K562 (cell line): Measurements from ENCODE around the gene USP12. TPM values are rescaled to one million over a fixed set of nuclear protein-coding genes. Genes with fewer than 3 reads are reported as not detected.

Experiments
- ATAC-seq: fragments of 200-7000 bp; cut with Tn5 transposase; 3 replicates; pipeline ENCODE4 v1.9.1; 2020; ENCODE audit warnings: moderate library complexity
- BruUV-seq: library from RNA; stranded (reverse); fragments of 400-500 nt; replicated peaks from 2 replicates; lab custom pipeline; 2021; lab: Mats Ljungman, UMichigan
- CTCF ChIA-PET: fragments of 300-600 bp; formaldehyde crosslinking; extraction: SDS; loops from one replicate; lab custom pipeline; 2021; ENCODE audit warnings: low intra/inter-chr PET ratio; lab: Yijun Ruan, JAX
- POLR2A ChIA-PET: fragments of 300-600, 350-650 bp; sonication (Branson Sonifier 250); formaldehyde crosslinking; extraction: SDS; loops from one replicate; lab custom pipeline; 2021; ENCODE audit warnings: antibody characterized with exemption, inconsistent platforms; lab: Yijun Ruan, JAX
- DNase-seq, 4 experiments: peaks; one replicate each; pipeline versions ENCODE4 v3.0.0 to v3.0.0-alpha.2; 2011 to 2018; ENCODE audit warnings: low spot score in 3 of 4, mixed read lengths in 3 of 4; ENCODE audit errors: extremely low read depth in 1 of 4
- FAIRE-seq: peaks from 2 replicates; lab custom pipeline; 2011; peaks lifted over from hg19 to GRCh38; lab: Jason Lieb, UNC
- H2AFZ ChIP-seq: 2 replicates; pipeline ENCODE4 v1.6.0; 2011; ENCODE audit warnings: low read depth, low read length, control low read depth, inconsistent platforms
- H3K27ac ChIP-seq: fragments of 200-600 bp; 3 replicates; pipeline ENCODE4 v1.8.0; 2011; ENCODE audit warnings: low read depth, mild to moderate bottlenecking, control low read depth, inconsistent platforms, low read length, moderate library complexity, mixed read lengths; ENCODE audit errors: extremely low read depth
- H3K27me3 ChIP-seq, 2 experiments: fragments of 300-600 bp in 1 of 2; 2 replicates in 1 of 2; 3 replicates in 1 of 2; pipeline versions ENCODE4 v1.6.0 to v1.8.0; 2011; ENCODE audit warnings: inconsistent platforms in 2 of 2, low read length in 2 of 2, mild to moderate bottlenecking in 1 of 2, mixed read lengths in 1 of 2, moderate library complexity in 1 of 2; ENCODE audit not compliant: control insufficient read depth in 2 of 2, insufficient read depth in 2 of 2
- H3K36me3 ChIP-seq: fragments of 300-600 bp; 3 replicates; pipeline ENCODE4 v1.8.0; 2011; ENCODE audit warnings: mild to moderate bottlenecking, low read length, inconsistent platforms; ENCODE audit not compliant: control insufficient read depth, insufficient read depth
- H3K4me1 ChIP-seq, 2 experiments: fragments of 200-600 bp in 1 of 2; replicated peaks in 1 of 2; 2 replicates in 1 of 2; 3 replicates in 1 of 2; pipeline versions ENCODE4 v1.5.1 to v1.8.0; 2011; ENCODE audit warnings: inconsistent platforms in 2 of 2, low read length in 2 of 2, mild to moderate bottlenecking in 1 of 2, mixed read lengths in 1 of 2, moderate library complexity in 1 of 2; ENCODE audit not compliant: control insufficient read depth in 2 of 2, insufficient read depth in 2 of 2
- H3K4me2 ChIP-seq: 2 replicates; pipeline ENCODE4 v1.6.1; 2011; ENCODE audit warnings: low read length, control low read depth, inconsistent platforms, mixed read lengths; ENCODE audit not compliant: insufficient read depth
- H3K4me3 ChIP-seq: fragments of 200-600 bp; sonication (generic), shearing (Covaris generic); 2 replicates; pipeline ENCODE4 v1.5.1; 2016; ENCODE audit warnings: control low read depth, inconsistent platforms
- H3K79me2 ChIP-seq: fragments of 200-600 bp; 3 replicates; pipeline ENCODE4 v1.8.0; 2011; ENCODE audit warnings: low read length, inconsistent platforms; ENCODE audit not compliant: control insufficient read depth, insufficient read depth
- H3K9ac ChIP-seq, 2 experiments: 2 replicates each; pipeline versions ENCODE4 v1.6.0 to v1.6.1; 2011; ENCODE audit warnings: low read depth in 2 of 2, low read length in 2 of 2, control low read depth in 1 of 2, inconsistent platforms in 1 of 2, mild to moderate bottlenecking in 1 of 2, mixed read lengths in 1 of 2; ENCODE audit not compliant: insufficient read depth in 1 of 2
- H3K9me1 ChIP-seq: one replicate; pipeline ENCODE4 v1.6.0; 2011; ENCODE audit warnings: inconsistent platforms, mild to moderate bottlenecking, low read length, moderate library complexity; ENCODE audit not compliant: control insufficient read depth, insufficient read depth
- H3K9me3 ChIP-seq: replicated peaks from 2 replicates; pipeline ENCODE4 v1.5.1; 2011; ENCODE audit warnings: low read depth, low read length, inconsistent platforms; ENCODE audit not compliant: control insufficient read depth, insufficient read depth
- H4K20me1 ChIP-seq: replicated peaks from 2 replicates; pipeline ENCODE4 v1.6.1; 2011; ENCODE audit warnings: low read length, inconsistent platforms, mixed read lengths; ENCODE audit not compliant: control insufficient read depth, insufficient read depth
- ATF7 ChIP-seq: fragments of 450-650 bp; IDR thresholded peaks from 2 replicates; pipeline ENCODE4 v1.7.1; 2014; ENCODE audit warnings: mild to moderate bottlenecking, moderate library complexity
- DEAF1 ChIP-seq: fragments of 450-650 bp; formaldehyde crosslinking; IDR thresholded peaks from 2 replicates; pipeline ENCODE4 v1.4.0; 2020; ENCODE audit warnings: mild to moderate bottlenecking, moderate library complexity
- FOXJ2 ChIP-seq: fragments of 200-800 bp; sonication (Bioruptor generic); IDR thresholded peaks from 2 replicates; pipeline ENCODE4 v1.6.1; 2016; ENCODE audit warnings: missing genetic modification characterization, missing compliant biosample characterization
- HDAC1 ChIP-seq, 2 experiments: fragments of 450-650 bp; IDR thresholded peaks; 2 replicates each; pipeline ENCODE4 v1.6.1; 2016 to 2017; ENCODE audit warnings: inconsistent platforms in 1 of 2, mild to moderate bottlenecking in 1 of 2, moderate library complexity in 1 of 2
- RBM15 ChIP-seq: fragments of 200-400 bp; formaldehyde crosslinking; IDR thresholded peaks from 2 replicates; pipeline ENCODE4 v1.6.1; 2018; ENCODE audit warnings: mild to moderate bottlenecking, low read length, moderate library complexity; ENCODE audit not compliant: insufficient read depth
- RBM34 ChIP-seq: fragments of 200-400 bp; formaldehyde crosslinking; IDR thresholded peaks from 2 replicates; pipeline ENCODE4 v1.6.1; 2018; ENCODE audit warnings: low read length, borderline replicate concordance; ENCODE audit not compliant: insufficient read depth
- SNAPC5 ChIP-seq: fragments of 250-450 bp; sonication (Bioruptor Pico); IDR thresholded peaks from 2 replicates; pipeline ENCODE4 v1.8.0; 2021; ENCODE audit warnings: moderate library complexity, mild to moderate bottlenecking, inconsistent platforms
- WGBS: fragments of 100-300 bp; shearing (Covaris generic); methylation state at CpG from one replicate; pipeline ENCODE4 v1.1.6; 2016; ENCODE audit warnings: low coverage, mixed read lengths; ENCODE audit not compliant: insufficient coverage; ENCODE audit errors: missing lambda C conversion rate; 5-methylcytosine and 5-hydroxymethylcytosine counted together
- in situ Hi-C: fragments of 300-500 bp; cut with MboI; formaldehyde crosslinking; loops from 4 replicates; pipeline ENCODE4 v1.15.0; 2018; ENCODE audit warnings: inconsistent platforms, mixed read lengths
- intact Hi-C: fragments of 100-400 bp; cut with micrococcal nuclease; formaldehyde crosslinking; loops from 2 replicates; pipeline ENCODE4 v1.14.2; 2022
- polyA plus RNA-seq, 8 experiments: library from polyadenylated mRNA; depleted of rRNA in 4 of 8; stranded (reverse) in 5 of 8; unstranded in 3 of 8; fragments of >200 nt; fragmentation: Nextera tagmentation in 2 of 8; fragmentation: Illumina TruSeq in 1 of 8; extraction: Ambion mirVana in 2 of 8; extraction: Trizol in 1 of 8; gene quantifications; 2 replicates each; pipeline versions ENCODE4 v1.2.1 to v1.2.3, GENCODE V29; 2011 to 2014; ENCODE audit warnings: inconsistent platforms in 1 of 8, missing spikeins in 1 of 8
- total RNA-seq, 7 experiments: library from RNA; depleted of rRNA in 6 of 7; stranded (reverse); fragments of >200 nt in 6 of 7; fragmentation: Illumina TruSeq in 2 of 7; extraction: Trizol in 2 of 7; gene quantifications; 2 replicates each; pipeline versions ENCODE4 v1.2.1 to v1.2.3, GENCODE V29; 2011 to 2021; ENCODE audit warnings: low replicate concordance in 1 of 7

USP12 gene
- total and polyA plus RNA-seq, 9 of the 15 experiments (the other 6 are each of a cell fraction or from before 2014, with no cell fraction given), result 1.8 to 20.5 (median 13.3) TPM

- TF ChIP-seq FOXJ2 (tag), result no peak
Measured at GRCh38 chr13:27161980-27162379, 9.6 kb downstream of the USP12 start (continued).

- Histone ChIP-seq H3K36me3 (no peaks in the 10 kb centered on the region), H3K9ac (no peak overlapping the region), H3K27ac (no peak overlapping the region), H3K9me3 (no peaks in the 10 kb centered on the region), H3K4me2 (no peak overlapping the region), H3K4me1 (no peaks in the 10 kb centered on the region; a peak in 2 of 5 replicates), H4K20me1 (peaks cover 4% of the 10 kb centered on the region; the same call in 1 of the 2 replicates), H3K9me1 (no peaks in the 10 kb centered on the region), H3K4me3 (no peak overlapping the region), H3K79me2 (peaks cover 98% of the 10 kb centered on the region), H2AFZ (no peak overlapping the region)
- WGBS, result 78% methylated on average over 2 of the region's 2 CpGs
- ATAC-seq, result peak; percentile 41; the same call in 2 of the 3 replicates
- POLR2A ChIA-PET, result interaction anchor here (1.0 kb wide), 1 partner anchor 23 kb away, joined by 3 read pairs; no protein-coding TSS in a partner anchor
- DNase-seq, result no peak
- no TSS peak for BruUV-seq
- in situ Hi-C loops (no loop called here), intact Hi-C loops (no loop called here)
- FAIRE-seq, result no peak
- CTCF ChIA-PET, result no interaction called here
- no peak for TF ChIP-seq RBM34
- TF ChIP-seq DEAF1 (CRISPR knock-in tag), result no peak
- TF ChIP-seq RBM15, result no peak
- TF ChIP-seq HDAC1 (IDR thresholded peaks at IDR 0.05), result no peak
- TF ChIP-seq SNAPC5 (CRISPR knock-in tag), result no peak
- no peak for TF ChIP-seq ATF7
- TF ChIP-seq, all 486 proteins: peak for 0
- no peaks in the 10 kb centered on the region for H3K27me3 ChIP-seq
Measured at GRCh38 chr13:27161423-27161822, 10.2 kb downstream of the USP12 start.
